CD4-positive, CD25-positive, alpha-beta regulatory T cell (primary cell): ENCODE measurements around the gene GSK3B. TPM values are rescaled to one million over a fixed set of nuclear protein-coding genes. Genes with fewer than 3 reads are reported as not detected.
"Not testable (repeated sequence)": the region's sequence is repeated elsewhere in the genome, so short reads cannot be mapped to it uniquely, and the experiment has no call there.

ENCODE experiments used
- ATAC-seq, 2 donors: fragments of 150-1000 bp; cut with Tn5 transposase; one replicate each; pipeline ENCODE4 v1.10.0; 2021; ENCODE audit warnings: low read depth in 2 of 2, moderate number of reproducible peaks in 2 of 2, moderate library complexity in 1 of 2
- DNase-seq, 3 donors: peaks; one replicate each; pipeline versions ENCODE4 v3.0.0 to v3.0.0-alpha.2; 2012 to 2022; ENCODE audit warnings: mixed read lengths in 1 of 3
- H3K27ac ChIP-seq: one replicate; pipeline ENCODE4 v1.7.0; 2013; ENCODE audit warnings: mild to moderate bottlenecking, low read length; ENCODE audit not compliant: insufficient read depth, poor library complexity, severe bottlenecking
- H3K27me3 ChIP-seq: one replicate; pipeline ENCODE4 v1.7.0; 2013; ENCODE audit warnings: low read length; ENCODE audit not compliant: control insufficient read depth, insufficient read depth
- H3K36me3 ChIP-seq: one replicate; pipeline ENCODE4 v1.7.0; 2013; ENCODE audit warnings: mild to moderate bottlenecking, low read length, moderate library complexity; ENCODE audit not compliant: control insufficient read depth, insufficient read depth
- H3K4me1 ChIP-seq: 2 replicates; pipeline ENCODE4 v1.7.0; 2013; ENCODE audit warnings: mild to moderate bottlenecking, low read length; ENCODE audit not compliant: insufficient read depth, control insufficient read depth, poor library complexity, severe bottlenecking
- H3K4me3 ChIP-seq: one replicate; pipeline ENCODE4 v1.7.0; 2013; ENCODE audit warnings: low read depth, mild to moderate bottlenecking, low read length, moderate library complexity
- H3K9me3 ChIP-seq, 2 experiments: 1 replicate in 1 of 2; 2 replicates in 1 of 2; pipeline ENCODE4 v1.7.0; 2013; ENCODE audit warnings: low read length in 2 of 2, mild to moderate bottlenecking in 1 of 2, moderate library complexity in 1 of 2; ENCODE audit not compliant: control insufficient read depth in 2 of 2
- H3K27ac Mint-ChIP-seq, 3 donors: one replicate each; pipeline ENCODE4 v1.8.0; 2020 to 2022; ENCODE audit warnings: mild to moderate bottlenecking in 3 of 3, mixed read lengths in 3 of 3, moderate library complexity in 2 of 3
- H3K27me3 Mint-ChIP-seq: one replicate; pipeline ENCODE4 v1.8.0; 2022; ENCODE audit warnings: mild to moderate bottlenecking, mixed read lengths
- H3K36me3 Mint-ChIP-seq: one replicate; pipeline ENCODE4 v1.8.0; 2020; ENCODE audit warnings: mixed read lengths
- H3K4me1 Mint-ChIP-seq, 4 donors: one replicate each; pipeline ENCODE4 v1.8.0; 2020 to 2022; ENCODE audit warnings: mixed read lengths in 4 of 4, mild to moderate bottlenecking in 1 of 4
- H3K4me3 Mint-ChIP-seq, 4 donors: one replicate each; pipeline ENCODE4 v1.8.0; 2020 to 2022; ENCODE audit warnings: mild to moderate bottlenecking in 4 of 4, mixed read lengths in 4 of 4, moderate library complexity in 3 of 4
- H3K9me3 Mint-ChIP-seq, 7 donors: one replicate each; pipeline ENCODE4 v1.8.0; 2020 to 2022; ENCODE audit warnings: mixed read lengths in 7 of 7, mild to moderate bottlenecking in 3 of 7, moderate library complexity in 2 of 7
- polyA plus RNA-seq, 4 donors: library from polyadenylated mRNA; unstranded; fragments of 300-500 nt; fragmentation: Illumina TruSeq; gene quantifications; one replicate each; pipeline ENCODE4 v1.2.3, GENCODE V29; 2021
- total RNA-seq: library from RNA; stranded (reverse); gene quantifications from one replicate; pipeline ENCODE4 v1.2.3, GENCODE V29; 2022

The GSK3B gene
- total and polyA plus RNA-seq, 5 donors from 2014 or later: 12.9 to 45.4 (median 15.7) TPM

DNA sequence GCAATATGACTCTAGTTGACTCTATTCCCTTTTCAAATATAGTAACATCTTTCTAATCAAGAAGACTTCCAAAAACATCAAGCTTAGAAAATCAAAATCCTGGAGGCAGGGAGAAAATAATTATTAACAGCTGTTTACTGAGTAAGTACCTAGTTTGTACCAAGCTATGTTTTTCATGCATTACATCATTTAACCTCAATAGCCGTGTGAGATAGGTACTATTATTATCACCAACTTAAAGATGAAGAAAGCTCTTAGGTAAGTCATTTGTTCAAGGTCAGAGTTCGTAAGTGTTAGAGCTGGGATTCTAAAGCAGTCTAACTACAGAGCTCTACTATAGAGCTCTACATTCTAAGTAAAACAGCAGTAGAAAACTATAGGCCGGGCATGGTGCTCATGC is 41.6 kb downstream of the GSK3B start:
- Mint-ChIP-seq H3K36me3 (peaks cover 10% of the 10 kb centered on the region), H3K27ac (peak overlapping the region in 2 of 3 donors; percentile 0 to 6), H3K4me3 (peak overlapping the region; percentile 7 to 77 (median 40)), H3K4me1 (peaks cover 60 to 87% (median 73%) of the 10 kb centered on the region in 4 donors), H3K9me3 (peaks cover 0 to 5% (median 0%) of the 10 kb centered on the region in 7 donors), H3K27me3 (no peaks in the 10 kb centered on the region)
- no peak for DNase-seq
- Histone ChIP-seq H3K27me3 (no peaks in the 10 kb centered on the region), H3K27ac (no peak overlapping the region), H3K4me3 (peak overlapping the region; percentile 51), H3K4me1 (peaks cover 31% of the 10 kb centered on the region), H3K9me3 (no peaks in the 10 kb centered on the region), H3K36me3 (no peaks in the 10 kb centered on the region)
- ATAC-seq: no peak

GRCh38 chr3:120052225-120052624 is 42.0 kb downstream of the GSK3B start:
- no peaks in the 10 kb centered on the region for H3K36me3 ChIP-seq
- Mint-ChIP-seq H3K27ac (peak overlapping the region in 2 of 3 donors; percentile 0 to 6), H3K9me3 (peaks cover 0 to 7% (median 4%) of the 10 kb centered on the region in 7 donors), H3K4me1 (peaks cover 58 to 85% (median 75%) of the 10 kb centered on the region in 4 donors), H3K36me3 (peaks cover 10% of the 10 kb centered on the region), H3K4me3 (peak overlapping the region; percentile 7 to 77 (median 40)), H3K27me3 (no peaks in the 10 kb centered on the region)
- peak; percentile 43 to 75 for ATAC-seq
- peak in 1 of 3 donors; percentile 56 for DNase-seq
- no peaks in the 10 kb centered on the region for H3K27me3 ChIP-seq
- H3K4me1 ChIP-seq: peaks cover 31% of the 10 kb centered on the region
- no peaks in the 10 kb centered on the region for H3K9me3 ChIP-seq
- peak overlapping the region; percentile 51 for H3K4me3 ChIP-seq
- no peak overlapping the region for H3K27ac ChIP-seq

GRCh38 chr3:120051570-120051969 is 42.7 kb downstream of the GSK3B start:
- not testable (repeated sequence) for ATAC-seq, DNase-seq, H3K27me3 ChIP-seq, H3K27ac ChIP-seq, H3K27me3 Mint-ChIP-seq, H3K4me3 Mint-ChIP-seq, H3K36me3 ChIP-seq, H3K36me3 Mint-ChIP-seq, H3K9me3 ChIP-seq
- Histone ChIP-seq H3K4me3 (peak overlapping the region; percentile 51), H3K4me1 (peaks cover 31% of the 10 kb centered on the region)
- H3K27ac Mint-ChIP-seq: peak overlapping the region in 1 of 3 donors; percentile 0
- H3K9me3 Mint-ChIP-seq: peaks cover 0 to 13% (median 5%) of the 10 kb centered on the region in 7 donors
- H3K4me1 Mint-ChIP-seq: peaks cover 62 to 88% (median 76%) of the 10 kb centered on the region in 4 donors

GRCh38 chr3:120049881-120050539 is 44.2 kb downstream of the GSK3B start:
- Histone ChIP-seq H3K4me1 (peaks cover 31% of the 10 kb centered on the region), H3K9me3 (peaks cover 8 to 13% of the 10 kb centered on the region in 2 experiments), H3K4me3 (no peak overlapping the region), H3K36me3 (peaks cover 6% of the 10 kb centered on the region), H3K27ac (no peak overlapping the region), H3K27me3 (no peaks in the 10 kb centered on the region)
- H3K27me3 Mint-ChIP-seq: no peaks in the 10 kb centered on the region
- peaks cover 6 to 22% (median 9%) of the 10 kb centered on the region in 7 donors for H3K9me3 Mint-ChIP-seq
- H3K27ac Mint-ChIP-seq: peak overlapping the region in 2 of 3 donors; percentile 25 to 34
- ATAC-seq: no peak
- peaks cover 57 to 80% (median 65%) of the 10 kb centered on the region in 4 donors for H3K4me1 Mint-ChIP-seq
- peak overlapping the region; percentile 16 to 55 (median 31) for H3K4me3 Mint-ChIP-seq
- peaks cover 17% of the 10 kb centered on the region for H3K36me3 Mint-ChIP-seq
- no peak for DNase-seq

DNA sequence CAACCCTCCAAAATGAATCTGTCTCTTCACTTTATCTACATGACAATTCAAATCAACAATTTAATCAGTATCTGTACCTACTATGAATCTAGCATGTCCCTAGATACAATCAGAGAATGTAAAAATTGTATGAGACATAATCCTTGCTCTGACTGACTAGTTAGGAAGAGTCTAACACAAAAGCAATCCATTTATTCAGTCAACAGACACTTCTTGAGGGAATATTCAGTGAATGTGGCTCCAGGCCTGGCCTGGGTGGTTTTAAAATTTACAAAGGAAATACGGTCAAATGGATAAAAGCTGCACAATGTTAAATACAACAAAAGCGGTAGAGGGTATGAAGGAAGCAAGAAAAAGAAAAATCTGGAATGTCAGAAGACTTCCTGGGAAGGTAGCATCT is 45.2 kb downstream of the GSK3B start:
- Histone ChIP-seq H3K27me3 (no peaks in the 10 kb centered on the region), H3K4me1 (peaks cover 31% of the 10 kb centered on the region), H3K27ac (no peak overlapping the region), H3K4me3 (no peak overlapping the region), H3K36me3 (peaks cover 11% of the 10 kb centered on the region), H3K9me3 (peaks cover 14 to 23% of the 10 kb centered on the region in 2 experiments)
- ATAC-seq: no peak
- Mint-ChIP-seq H3K36me3 (peaks cover 16% of the 10 kb centered on the region), H3K4me3 (peak overlapping the region in 1 of 4 donors; percentile 30), H3K27ac (peak overlapping the region in 1 of 3 donors; percentile 33), H3K9me3 (peaks cover 5 to 27% (median 11%) of the 10 kb centered on the region in 7 donors), H3K27me3 (no peaks in the 10 kb centered on the region), H3K4me1 (peaks cover 48 to 74% (median 61%) of the 10 kb centered on the region in 4 donors)
- no peak for DNase-seq

DNA sequence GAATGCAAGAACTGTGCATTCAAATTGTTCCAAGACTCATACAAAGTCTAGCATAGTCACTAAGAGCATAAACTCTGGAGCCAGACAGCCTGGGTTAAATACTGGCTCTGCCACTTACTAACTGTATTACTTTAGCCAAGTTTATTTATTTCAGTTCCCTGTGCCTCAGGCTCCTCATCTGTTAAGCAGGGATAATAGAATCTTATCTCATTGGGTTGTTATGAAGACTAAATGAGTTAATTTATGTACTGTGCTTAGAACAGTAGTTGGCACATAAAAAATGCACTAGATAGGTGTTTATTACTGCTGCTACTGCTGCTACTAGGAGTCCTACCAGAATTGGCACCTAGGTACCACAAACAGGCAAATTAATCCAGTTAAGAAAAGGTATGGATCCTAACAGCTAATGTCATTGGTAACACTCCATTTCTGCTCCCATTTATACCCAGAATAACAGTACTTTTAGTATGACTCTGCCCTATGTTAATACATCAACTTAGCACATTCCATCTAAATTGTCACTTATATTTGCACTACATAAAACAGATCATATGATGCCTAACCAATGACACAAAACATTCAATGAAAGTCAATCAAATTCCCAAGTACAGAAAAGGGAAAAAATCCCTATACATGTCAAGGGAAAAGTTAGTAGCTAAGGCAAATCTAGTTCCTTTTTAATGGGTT is 45.7 kb downstream of the GSK3B start:
- Histone ChIP-seq H3K27ac (no peak overlapping the region), H3K27me3 (no peaks in the 10 kb centered on the region), H3K4me3 (no peak overlapping the region), H3K9me3 (peaks cover 16 to 25% of the 10 kb centered on the region in 2 experiments), H3K36me3 (peaks cover 13% of the 10 kb centered on the region), H3K4me1 (peaks cover 31% of the 10 kb centered on the region)
- H3K27ac Mint-ChIP-seq: peak overlapping the region in 1 of 3 donors; percentile 28
- H3K4me1 Mint-ChIP-seq: peaks cover 45 to 70% (median 60%) of the 10 kb centered on the region in 4 donors
- no peak for ATAC-seq
- H3K4me3 Mint-ChIP-seq: no peak overlapping the region
- H3K27me3 Mint-ChIP-seq: no peaks in the 10 kb centered on the region
- DNase-seq: no peak
- peaks cover 6 to 32% (median 14%) of the 10 kb centered on the region in 7 donors for H3K9me3 Mint-ChIP-seq
- H3K36me3 Mint-ChIP-seq: peaks cover 20% of the 10 kb centered on the region

DNA sequence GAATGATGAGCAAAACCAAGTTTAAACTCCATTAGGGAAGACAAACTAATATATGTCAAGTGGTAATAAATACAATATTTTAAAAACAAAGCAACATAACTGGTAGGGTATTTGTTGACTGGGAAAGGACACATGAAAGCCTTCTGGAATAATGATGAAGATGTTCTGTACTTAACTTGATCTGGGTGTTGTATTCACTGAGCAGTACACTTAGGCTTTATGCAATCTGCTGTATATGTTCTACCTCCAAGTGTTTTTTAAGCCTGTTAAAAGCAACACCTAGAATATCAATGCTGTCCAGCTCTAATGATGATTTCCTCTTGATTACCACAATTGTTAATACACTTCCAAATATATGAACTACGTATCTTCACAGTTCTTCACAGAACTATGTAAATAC is 46.6 kb downstream of the GSK3B start:
- Histone ChIP-seq H3K4me3 (no peak overlapping the region), H3K4me1 (peaks cover 31% of the 10 kb centered on the region), H3K27me3 (no peaks in the 10 kb centered on the region), H3K27ac (no peak overlapping the region), H3K9me3 (peaks cover 20 to 33% of the 10 kb centered on the region in 2 experiments), H3K36me3 (peaks cover 13% of the 10 kb centered on the region)
- DNase-seq: no peak
- peaks cover 45 to 62% (median 59%) of the 10 kb centered on the region in 4 donors for H3K4me1 Mint-ChIP-seq
- no peak overlapping the region for H3K27ac Mint-ChIP-seq
- H3K9me3 Mint-ChIP-seq: peaks cover 6 to 39% (median 19%) of the 10 kb centered on the region in 7 donors
- no peaks in the 10 kb centered on the region for H3K27me3 Mint-ChIP-seq
- peak overlapping the region in 1 of 4 donors; percentile 74 for H3K4me3 Mint-ChIP-seq
- no peak for ATAC-seq
- H3K36me3 Mint-ChIP-seq: peaks cover 27% of the 10 kb centered on the region
